Esophagus muscularis mucosa (tissue), 4 donors: ENCODE measurements around the gene PID1. TPM values are rescaled to one million over a fixed set of nuclear protein-coding genes. Genes with fewer than 3 reads are reported as not detected.

ENCODE experiments used
- DNase-seq: peaks from one replicate; pipeline ENCODE4 v3.0.0-alpha.2; 2017; ENCODE audit errors: extremely low spot score
- H3K27ac ChIP-seq, 4 donors: fragments of 200-600 bp; sonication (generic); replicated peaks in 1 of 4; 1 replicate in 3 of 4; 2 replicates in 1 of 4; pipeline ENCODE4 v1.5.1; 2016 to 2019; ENCODE audit warnings: mild to moderate bottlenecking in 1 of 4
- H3K27me3 ChIP-seq, 4 donors: fragments of 200-600 bp; sonication (generic); one replicate each; pipeline versions ENCODE4 v1.5.1 to v1.6.0; 2016 to 2019
- H3K36me3 ChIP-seq, 4 donors: fragments of 200-600 bp; sonication (generic); one replicate each; pipeline ENCODE4 v1.5.1; 2016 to 2019
- H3K4me1 ChIP-seq, 4 donors: fragments of 200-600 bp; sonication (generic); one replicate each; pipeline ENCODE4 v1.5.1; 2016 to 2019
- H3K4me3 ChIP-seq, 4 donors: fragments of 200-600 bp; sonication (generic); 1 replicate in 2 of 4; 2 replicates in 2 of 4; pipeline ENCODE4 v1.5.1; 2016 to 2019; ENCODE audit warnings: mild to moderate bottlenecking in 4 of 4, moderate library complexity in 1 of 4
- H3K9me3 ChIP-seq, 4 donors: fragments of 200-600 bp; sonication (generic); 1 replicate in 3 of 4; 2 replicates in 1 of 4; pipeline ENCODE4 v1.5.1; 2016 to 2019
- EP300 ChIP-seq: sonication (generic); formaldehyde crosslinking; IDR thresholded peaks from one replicate; pipeline ENCODE4 v1.6.1; 2017; ENCODE audit warnings: antibody characterized with exemption
- POLR2A ChIP-seq: fragments of 450-650 bp; IDR thresholded peaks from one replicate; pipeline ENCODE4 v1.6.1; 2017; ENCODE audit warnings: antibody characterized with exemption, moderate library complexity, mild to moderate bottlenecking, low read depth
- POLR2AphosphoS5 ChIP-seq, 2 donors: sonication (generic); formaldehyde crosslinking; IDR thresholded peaks; one replicate each; pipeline ENCODE4 v1.6.1; 2017; ENCODE audit warnings: antibody characterized with exemption in 2 of 2
- WGBS: methylation state at CpG from one replicate; pipeline ENCODE4 v1.1.5; 2018; 5-methylcytosine and 5-hydroxymethylcytosine counted together
- intact Hi-C: fragments of 100-400 bp; cut with DNase I; formaldehyde crosslinking; loops from one replicate; pipeline ENCODE4 v1.15.1; 2023
- total RNA-seq, 4 donors: library from RNA; depleted of rRNA; stranded (reverse); fragments of >200 nt; gene quantifications; one replicate each; pipeline versions ENCODE4 v1.1.0 to v1.2.1, GENCODE V29; 2016
- TF ChIP-seq, protein P1 (sequence below), 3 experiments: fragments of 200-600 bp in 2 of 3; fragments of 450-650 bp in 1 of 3; sonication (generic) in 2 of 3; IDR thresholded peaks; one replicate each; pipeline ENCODE4 v1.5.1; 2017 to 2019; ENCODE audit warnings: antibody characterized with exemption in 3 of 3, mild to moderate bottlenecking in 2 of 3, moderate library complexity in 1 of 3

PID1 gene
- total RNA-seq, 4 donors from 2014 or later: 48.2 to 68.7 (median 55.4) TPM

DNA sequence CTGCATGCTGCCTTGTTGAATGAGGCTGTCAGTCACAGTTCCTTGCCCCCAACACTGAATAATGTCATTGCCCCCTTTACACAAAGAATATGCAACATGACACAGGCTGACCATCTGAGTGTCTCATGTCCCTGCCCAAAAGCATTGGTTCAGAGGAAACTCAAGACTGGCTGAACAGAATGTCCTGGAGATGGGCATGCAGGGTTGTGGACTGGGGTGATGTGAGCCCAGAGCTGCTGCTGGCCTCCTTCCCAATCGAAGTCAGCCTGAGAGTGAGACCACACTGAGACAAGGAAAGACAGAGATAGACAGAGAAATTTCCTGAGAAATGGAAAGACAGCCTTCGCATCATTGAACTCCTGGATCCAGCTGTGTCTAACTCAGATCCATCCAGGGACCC is 110.1 kb downstream of the PID1 start:
- no peak for DNase-seq
- H3K9me3 ChIP-seq: no peaks in the 10 kb centered on the region
- H3K4me3 ChIP-seq: no peak overlapping the region
- no peak for TF ChIP-seq POLR2AphosphoS5 (IDR thresholded peaks at IDR 0.05)
- no peak for TF ChIP-seq POLR2A
- no peak for TF ChIP-seq EP300
- TF ChIP-seq, protein P1, sequence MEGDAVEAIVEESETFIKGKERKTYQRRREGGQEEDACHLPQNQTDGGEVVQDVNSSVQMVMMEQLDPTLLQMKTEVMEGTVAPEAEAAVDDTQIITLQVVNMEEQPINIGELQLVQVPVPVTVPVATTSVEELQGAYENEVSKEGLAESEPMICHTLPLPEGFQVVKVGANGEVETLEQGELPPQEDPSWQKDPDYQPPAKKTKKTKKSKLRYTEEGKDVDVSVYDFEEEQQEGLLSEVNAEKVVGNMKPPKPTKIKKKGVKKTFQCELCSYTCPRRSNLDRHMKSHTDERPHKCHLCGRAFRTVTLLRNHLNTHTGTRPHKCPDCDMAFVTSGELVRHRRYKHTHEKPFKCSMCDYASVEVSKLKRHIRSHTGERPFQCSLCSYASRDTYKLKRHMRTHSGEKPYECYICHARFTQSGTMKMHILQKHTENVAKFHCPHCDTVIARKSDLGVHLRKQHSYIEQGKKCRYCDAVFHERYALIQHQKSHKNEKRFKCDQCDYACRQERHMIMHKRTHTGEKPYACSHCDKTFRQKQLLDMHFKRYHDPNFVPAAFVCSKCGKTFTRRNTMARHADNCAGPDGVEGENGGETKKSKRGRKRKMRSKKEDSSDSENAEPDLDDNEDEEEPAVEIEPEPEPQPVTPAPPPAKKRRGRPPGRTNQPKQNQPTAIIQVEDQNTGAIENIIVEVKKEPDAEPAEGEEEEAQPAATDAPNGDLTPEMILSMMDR (IDR thresholded peaks at IDR 0.05): no peak
- H3K27me3 ChIP-seq: no peaks in the 10 kb centered on the region
- WGBS: 91% methylated on average over 2 of the region's 2 CpGs
- H3K36me3 ChIP-seq: no peaks in the 10 kb centered on the region
- intact Hi-C loops: no loop called here
- no peak overlapping the region for H3K27ac ChIP-seq
- no peaks in the 10 kb centered on the region for H3K4me1 ChIP-seq

DNA sequence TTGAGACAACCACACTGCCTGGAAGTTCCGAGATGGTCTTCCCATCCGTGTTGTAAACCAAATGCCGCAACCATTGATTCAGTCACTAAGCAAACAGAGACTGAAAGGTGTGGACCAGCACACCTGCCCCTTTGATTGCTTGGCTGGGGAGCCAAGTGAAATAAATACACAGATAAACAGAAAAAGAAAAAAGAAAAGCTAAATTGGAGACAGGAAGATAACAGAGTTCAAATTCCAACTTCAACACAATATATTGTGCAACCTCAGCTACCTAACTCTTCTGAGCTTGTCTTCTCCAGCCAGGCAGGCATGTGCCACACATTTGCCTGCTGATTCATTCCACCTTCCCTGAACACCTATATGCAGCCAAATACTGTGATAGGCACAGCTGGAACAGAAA is 110.9 kb downstream of the PID1 start:
- H3K36me3 ChIP-seq: no peaks in the 10 kb centered on the region
- no peak overlapping the region for H3K27ac ChIP-seq
- no peaks in the 10 kb centered on the region for H3K27me3 ChIP-seq
- no peaks in the 10 kb centered on the region for H3K9me3 ChIP-seq
- WGBS: 100% methylated on average over 3 of the region's 3 CpGs
- DNase-seq: no peak
- H3K4me1 ChIP-seq: no peaks in the 10 kb centered on the region
- TF ChIP-seq, protein P1 (IDR thresholded peaks at IDR 0.05): no peak
- TF ChIP-seq EP300 (no peak), POLR2AphosphoS5 (IDR thresholded peaks at IDR 0.05) (no peak)
- intact Hi-C loops: no loop called here
- no peak overlapping the region for H3K4me3 ChIP-seq

DNA sequence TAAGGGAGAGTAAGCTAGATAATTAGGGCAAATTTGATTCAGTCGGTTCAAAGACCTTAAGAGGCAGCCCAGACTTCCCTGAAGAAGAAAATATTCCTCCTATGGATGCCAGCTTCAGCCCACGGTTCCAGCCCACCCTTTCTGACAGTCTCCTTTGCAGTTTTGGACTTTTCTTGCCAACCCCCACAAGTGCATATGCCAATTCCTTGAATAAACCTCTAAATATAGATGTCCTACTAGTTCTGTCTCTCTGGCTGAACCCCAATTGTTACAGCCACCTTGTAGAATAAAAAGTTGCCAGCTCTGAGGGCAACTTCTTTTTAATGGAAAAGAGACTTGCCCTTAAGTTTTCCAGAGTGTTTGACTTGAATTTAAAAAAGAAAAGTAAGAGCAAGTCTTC is 111.7 kb downstream of the PID1 start:
- no peaks in the 10 kb centered on the region for H3K36me3 ChIP-seq
- H3K27me3 ChIP-seq: no peaks in the 10 kb centered on the region
- intact Hi-C loops: no loop called here
- no peaks in the 10 kb centered on the region for H3K4me1 ChIP-seq
- H3K27ac ChIP-seq: no peak overlapping the region
- 84% methylated on average over 2 of the region's 2 CpGs for WGBS
- DNase-seq: no peak
- H3K9me3 ChIP-seq: no peaks in the 10 kb centered on the region
- H3K4me3 ChIP-seq: no peak overlapping the region
- TF ChIP-seq, protein P1 (IDR thresholded peaks at IDR 0.05): no peak
- no peak for TF ChIP-seq POLR2AphosphoS5 (IDR thresholded peaks at IDR 0.05)
- no peak for TF ChIP-seq EP300
- TF ChIP-seq POLR2A: no peak

DNA sequence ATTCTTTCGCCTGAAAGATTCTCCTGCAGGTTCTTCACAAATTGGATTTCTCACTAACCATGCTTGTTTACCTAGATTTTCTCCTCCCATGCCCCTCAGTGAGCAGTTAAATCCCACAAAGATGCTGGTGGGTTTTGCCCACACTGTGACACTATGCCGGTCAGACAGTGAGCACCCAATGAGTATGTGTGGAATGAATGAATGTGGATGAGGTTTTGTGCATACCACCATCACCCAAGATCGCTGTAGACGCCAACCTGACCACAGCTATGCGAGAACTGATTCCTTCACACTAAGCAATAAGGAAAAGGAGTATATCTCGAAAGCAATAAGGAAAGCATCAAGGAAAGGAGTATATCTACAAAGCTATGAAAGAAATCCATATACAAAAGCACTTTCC is 116.7 kb downstream of the PID1 start:
- Histone ChIP-seq H3K4me1 (no peaks in the 10 kb centered on the region), H3K4me3 (no peak overlapping the region), H3K27me3 (no peaks in the 10 kb centered on the region), H3K9me3 (no peaks in the 10 kb centered on the region), H3K27ac (no peak overlapping the region), H3K36me3 (no peaks in the 10 kb centered on the region)
- no peak for DNase-seq
- 79% methylated on average over 6 of the region's 6 CpGs for WGBS
- intact Hi-C loops: no loop called here
- TF ChIP-seq POLR2AphosphoS5 (IDR thresholded peaks at IDR 0.05) (no peak), EP300 (no peak), POLR2A (no peak)
- TF ChIP-seq, protein P1 (IDR thresholded peaks at IDR 0.05): no peak

DNA sequence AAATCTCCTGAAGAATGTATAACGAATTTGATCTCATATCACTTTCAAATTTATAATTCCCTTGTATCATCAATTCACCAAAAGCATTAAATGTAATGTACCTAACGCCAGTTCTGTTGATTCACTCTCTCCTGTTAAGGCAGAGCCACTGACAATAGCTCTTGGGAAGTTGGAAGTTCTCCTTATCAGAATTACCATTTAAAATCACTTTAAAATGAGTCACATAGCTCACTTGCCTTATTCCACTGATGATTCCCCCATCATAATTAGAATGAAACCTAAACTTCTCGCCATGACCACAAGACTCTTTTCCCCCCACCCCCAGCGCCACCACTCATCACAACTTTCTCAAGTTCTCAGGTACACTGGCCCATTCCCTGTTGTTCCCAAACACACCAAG is 117.1 kb downstream of the PID1 start:
- no peaks in the 10 kb centered on the region for H3K9me3 ChIP-seq
- TF ChIP-seq POLR2AphosphoS5 (IDR thresholded peaks at IDR 0.05): no peak
- TF ChIP-seq, protein P1 (IDR thresholded peaks at IDR 0.05): no peak
- TF ChIP-seq POLR2A: no peak
- TF ChIP-seq EP300: no peak
- H3K27me3 ChIP-seq: no peaks in the 10 kb centered on the region
- no peak for DNase-seq
- no peaks in the 10 kb centered on the region for H3K36me3 ChIP-seq
- intact Hi-C loops: no loop called here
- H3K4me3 ChIP-seq: no peak overlapping the region
- WGBS: 75% methylated on average over 4 of the region's 4 CpGs
- no peak overlapping the region for H3K27ac ChIP-seq
- H3K4me1 ChIP-seq: no peaks in the 10 kb centered on the region
